ENCODE measurements around the gene HS3ST4. TPM values are rescaled to one million over a fixed set of nuclear protein-coding genes. Genes with fewer than 3 reads are reported as not detected.

The HS3ST4 gene
- polyA plus RNA-seq, 3 donors from 2014 or later, result not detected

DNA sequence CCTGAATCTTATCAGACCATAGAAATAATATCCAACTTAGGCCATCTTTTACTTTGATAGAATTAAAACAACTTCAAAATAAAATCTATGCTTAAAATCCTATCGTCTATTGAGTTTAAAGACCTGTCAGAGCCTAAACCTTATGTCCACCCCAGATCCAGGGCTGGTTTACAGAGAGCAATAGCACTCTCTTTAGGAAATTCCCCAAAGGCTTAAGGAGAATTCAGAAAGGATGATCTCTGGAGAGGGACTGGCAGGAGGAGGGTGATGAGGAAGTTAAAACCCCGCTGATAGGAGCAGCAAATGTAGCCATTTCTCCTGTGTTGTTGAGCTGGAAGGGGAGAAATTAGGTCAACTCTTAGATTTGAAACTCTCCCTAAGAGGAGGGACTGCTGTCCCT lies 175.3 kb downstream of the HS3ST4 start:
- Mint-ChIP-seq H3K4me1 (no peaks in the 10 kb centered on the region), H3K36me3 (no peaks in the 10 kb centered on the region), H3K4me3 (no peak overlapping the region), H3K27ac (no peak overlapping the region), H3K27me3 (ENCODE audit: low read depth in 3 of 3) (peaks cover 0 to 14% (median 5%) of the 10 kb centered on the region in 3 donors), H3K9me3 (no peaks in the 10 kb centered on the region)
- DNase-seq, result no peak

DNA sequence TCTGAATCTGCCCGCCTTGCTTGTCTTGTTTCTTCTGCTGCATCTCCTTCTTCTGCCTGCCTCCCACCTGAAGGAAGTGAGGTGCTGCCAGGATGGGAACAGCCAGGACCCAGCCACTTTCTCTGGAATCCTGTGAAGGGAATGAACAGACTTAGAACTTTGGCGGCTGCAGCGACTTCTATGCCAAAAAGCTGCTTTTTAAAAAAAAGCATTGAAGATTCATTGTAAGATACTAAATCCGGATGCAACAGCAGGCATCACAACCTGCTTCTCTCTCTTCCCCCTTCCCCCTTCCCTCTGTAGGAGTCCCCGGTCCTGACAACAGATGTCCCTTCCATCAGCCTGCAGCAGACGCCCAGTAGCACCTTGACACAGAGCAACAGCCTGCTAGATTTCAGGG lies 176.3 kb downstream of the HS3ST4 start:
- H3K4me3 Mint-ChIP-seq, result no peak overlapping the region
- no peak for DNase-seq
- no peaks in the 10 kb centered on the region for H3K4me1 Mint-ChIP-seq
- H3K36me3 Mint-ChIP-seq, result no peaks in the 10 kb centered on the region
- no peak overlapping the region for H3K27ac Mint-ChIP-seq
- H3K9me3 Mint-ChIP-seq, result peaks cover 0 to 2% (median 0%) of the 10 kb centered on the region in 6 donors
- H3K27me3 Mint-ChIP-seq (ENCODE audit: low read depth in 3 of 3), result peaks cover 0 to 18% (median 2%) of the 10 kb centered on the region in 3 donors

DNA sequence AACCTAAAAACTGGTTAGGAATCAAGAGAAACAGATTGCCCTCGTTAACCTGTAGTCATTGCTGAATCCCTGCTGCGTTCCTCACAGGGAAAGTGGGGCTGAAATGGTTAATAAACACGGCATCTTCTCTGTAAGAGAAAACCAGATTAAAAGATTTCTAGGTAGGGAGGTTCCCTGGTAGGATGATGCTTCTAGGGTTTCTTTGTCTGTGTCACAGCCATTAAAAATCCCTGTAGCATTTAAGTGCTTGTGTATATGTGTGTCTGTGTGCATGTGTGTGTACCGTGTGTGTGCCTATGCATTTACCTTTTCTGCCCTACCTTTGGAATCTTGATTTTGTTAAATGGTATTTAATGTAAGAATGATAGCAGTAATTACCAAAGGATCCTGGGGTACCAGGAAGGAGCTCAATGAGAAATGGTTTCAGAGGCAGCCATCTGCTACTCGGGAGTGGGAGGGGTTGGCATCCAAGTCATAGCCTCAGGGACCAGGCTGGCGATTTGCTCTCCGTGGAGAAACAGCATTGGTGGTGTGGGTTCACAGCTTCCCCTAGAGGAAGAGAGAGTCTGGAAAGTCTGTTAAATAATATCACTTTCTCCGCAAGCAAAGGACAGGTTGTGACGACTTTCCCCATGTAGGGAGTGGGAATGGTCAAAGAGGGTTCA lies 177.1 kb downstream of the HS3ST4 start:
- Mint-ChIP-seq H3K27me3 (ENCODE audit: low read depth in 3 of 3) (peaks cover 0 to 15% (median 3%) of the 10 kb centered on the region in 3 donors), H3K9me3 (peaks cover 0 to 2% (median 0%) of the 10 kb centered on the region in 6 donors), H3K4me1 (no peaks in the 10 kb centered on the region), H3K27ac (no peak overlapping the region), H3K36me3 (peaks cover 0 to 4% (median 0%) of the 10 kb centered on the region in 3 donors), H3K4me3 (no peak overlapping the region)
- no peak for DNase-seq

DNA sequence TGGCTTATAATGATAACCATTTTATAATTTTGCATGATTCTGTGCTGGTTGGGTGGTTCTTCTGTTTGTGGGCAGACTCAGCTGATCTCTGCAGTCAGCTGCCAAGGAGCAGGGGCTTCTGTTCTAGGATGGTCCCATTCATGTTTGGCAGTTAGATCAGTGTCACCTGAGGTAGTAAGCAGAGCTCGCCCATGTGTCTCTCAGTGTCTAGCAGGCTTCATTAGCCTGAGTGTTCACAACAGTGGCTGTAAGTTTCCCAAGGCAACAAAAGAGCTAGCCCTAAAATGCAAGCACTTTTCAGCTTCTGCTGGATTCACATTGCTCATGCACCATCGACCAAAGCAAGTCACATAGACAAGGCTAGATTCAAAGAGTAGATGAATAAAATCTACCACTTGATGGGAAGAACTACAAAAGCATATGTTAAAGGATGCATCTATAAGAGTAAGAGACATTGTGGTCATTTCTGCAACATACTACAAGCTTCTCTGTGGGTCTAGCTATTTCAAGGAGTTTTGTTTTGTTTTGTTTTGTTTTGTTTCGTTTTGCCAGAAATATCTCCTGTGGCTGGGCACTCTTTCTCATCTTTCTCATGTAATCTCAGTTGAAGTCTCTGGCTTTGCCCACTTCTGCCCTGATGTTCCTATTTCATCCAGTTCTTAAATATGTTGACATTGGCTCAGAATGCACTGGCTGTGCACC lies 180.8 kb downstream of the HS3ST4 start:
- no peak overlapping the region for H3K27ac Mint-ChIP-seq
- no peak overlapping the region for H3K4me3 Mint-ChIP-seq
- peaks cover 0 to 2% (median 0%) of the 10 kb centered on the region in 6 donors for H3K9me3 Mint-ChIP-seq
- peaks cover 1 to 11% (median 5%) of the 10 kb centered on the region in 3 donors for H3K27me3 Mint-ChIP-seq (ENCODE audit: low read depth in 3 of 3)
- DNase-seq, result no peak
- peaks cover 0 to 4% (median 0%) of the 10 kb centered on the region in 3 donors for H3K36me3 Mint-ChIP-seq
- H3K4me1 Mint-ChIP-seq, result no peaks in the 10 kb centered on the region

DNA sequence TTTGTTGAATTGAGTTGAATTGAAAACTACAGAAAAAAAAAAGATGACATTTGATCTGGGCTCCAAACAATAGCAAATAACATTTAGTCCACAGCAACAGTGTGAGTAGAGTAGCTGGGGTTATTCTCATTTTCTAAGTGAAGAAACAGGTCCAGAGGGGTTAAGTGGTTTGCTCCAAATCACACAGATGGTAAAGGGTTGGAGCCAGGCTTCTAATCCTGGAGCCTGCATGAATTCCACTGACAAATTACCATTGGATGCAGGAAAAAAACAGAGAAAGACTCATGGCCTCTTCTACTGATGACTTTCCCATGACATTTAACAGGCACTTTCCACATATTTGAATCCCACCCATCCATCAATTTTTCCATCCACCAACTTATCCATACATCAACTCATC lies 182.4 kb downstream of the HS3ST4 start:
- Mint-ChIP-seq H3K4me1 (no peaks in the 10 kb centered on the region), H3K4me3 (no peak overlapping the region), H3K27ac (no peak overlapping the region), H3K27me3 (ENCODE audit: low read depth in 3 of 3) (peaks cover 1 to 13% (median 3%) of the 10 kb centered on the region in 3 donors), H3K36me3 (peaks cover 0 to 4% (median 0%) of the 10 kb centered on the region in 3 donors), H3K9me3 (peaks cover 0 to 2% (median under 1%) of the 10 kb centered on the region in 6 donors)
- no peak for DNase-seq

DNA sequence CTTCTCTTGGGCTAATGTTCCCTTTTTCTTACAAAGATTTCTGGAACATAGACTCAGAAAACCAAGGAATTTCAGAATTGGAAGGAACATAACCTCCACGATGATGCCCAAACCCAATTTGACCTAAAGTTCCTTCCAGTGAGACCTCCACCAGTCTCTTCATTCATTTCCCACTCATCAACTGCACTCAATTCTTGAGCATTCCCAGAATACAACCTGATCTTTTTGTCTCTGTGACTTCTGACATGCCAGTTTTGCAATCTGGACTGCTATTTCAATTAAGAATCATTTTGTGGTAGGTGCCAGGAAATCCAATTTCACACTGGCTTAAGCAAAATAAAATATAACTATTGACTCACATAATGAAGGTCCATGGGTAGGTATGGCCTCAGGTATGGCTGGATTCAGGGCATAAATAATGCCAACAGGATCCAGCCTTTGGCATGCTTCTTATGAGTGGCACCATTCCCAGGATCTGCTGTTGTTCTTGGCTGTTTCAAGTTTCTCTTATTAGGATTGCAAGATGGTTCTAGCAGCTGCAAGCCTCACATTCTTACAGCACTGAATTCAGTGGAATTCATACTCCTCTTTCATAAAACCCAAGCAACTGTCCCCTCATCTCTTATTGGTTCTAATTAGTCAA lies 184.3 kb downstream of the HS3ST4 start:
- H3K9me3 Mint-ChIP-seq, result peaks cover 0 to 2% (median under 1%) of the 10 kb centered on the region in 6 donors
- H3K4me3 Mint-ChIP-seq, result no peak overlapping the region
- H3K27ac Mint-ChIP-seq, result no peak overlapping the region
- no peak for DNase-seq
- H3K36me3 Mint-ChIP-seq, result peaks cover 0 to 4% (median 0%) of the 10 kb centered on the region in 3 donors
- H3K4me1 Mint-ChIP-seq, result no peaks in the 10 kb centered on the region
- H3K27me3 Mint-ChIP-seq (ENCODE audit: low read depth in 3 of 3), result peaks cover 1 to 10% (median 3%) of the 10 kb centered on the region in 3 donors

DNA sequence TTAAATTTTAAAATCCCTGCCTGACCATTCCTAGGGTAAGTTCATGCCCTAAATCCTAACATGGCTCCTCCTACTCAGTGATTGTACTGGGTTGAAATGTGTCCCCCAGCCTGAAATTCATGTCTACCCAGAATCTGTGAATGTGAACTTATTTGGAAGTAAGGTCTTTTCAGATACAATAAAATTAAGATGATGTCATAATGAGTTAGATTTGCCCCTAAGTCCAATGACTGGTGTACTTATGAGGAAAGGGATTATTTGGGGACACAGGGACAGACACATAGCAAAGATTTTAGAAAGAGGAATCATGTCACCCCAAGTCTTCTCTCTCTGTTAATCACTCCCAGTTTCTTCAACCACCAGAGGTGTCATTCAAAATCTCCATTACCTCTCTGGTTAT lies 185.3 kb downstream of the HS3ST4 start:
- peaks cover 1 to 10% (median 3%) of the 10 kb centered on the region in 3 donors for H3K27me3 Mint-ChIP-seq (ENCODE audit: low read depth in 3 of 3)
- H3K36me3 Mint-ChIP-seq, result peaks cover 0 to 4% (median 0%) of the 10 kb centered on the region in 3 donors
- DNase-seq, result no peak
- H3K27ac Mint-ChIP-seq, result no peak overlapping the region
- H3K4me3 Mint-ChIP-seq, result no peak overlapping the region
- H3K9me3 Mint-ChIP-seq, result peaks cover 0 to 2% (median under 1%) of the 10 kb centered on the region in 6 donors
- H3K4me1 Mint-ChIP-seq, result no peaks in the 10 kb centered on the region

DNA sequence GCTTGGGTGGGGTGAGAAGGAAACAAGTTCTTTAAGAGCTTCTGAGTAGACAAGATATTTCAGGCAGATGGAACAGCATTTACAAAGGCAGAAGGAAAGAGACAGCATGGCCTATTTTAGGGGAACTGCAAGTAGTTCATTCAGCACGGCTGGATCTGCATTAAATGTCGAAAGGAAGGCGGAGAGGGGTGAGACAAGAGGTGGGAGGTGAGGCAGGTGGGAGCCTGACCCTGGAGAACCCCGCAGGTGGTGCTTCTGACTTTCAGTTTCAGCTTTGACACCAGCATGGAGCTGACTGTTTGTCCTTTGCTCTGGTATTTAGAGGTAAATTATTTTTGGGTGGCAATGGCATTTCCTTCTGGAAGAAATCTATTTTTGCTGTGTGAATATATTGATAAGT lies 194.8 kb downstream of the HS3ST4 start:
- Mint-ChIP-seq H3K27ac (no peak overlapping the region), H3K4me1 (no peaks in the 10 kb centered on the region), H3K4me3 (no peak overlapping the region), H3K36me3 (no peaks in the 10 kb centered on the region), H3K9me3 (no peaks in the 10 kb centered on the region), H3K27me3 (ENCODE audit: low read depth in 3 of 3) (peaks cover 0 to 5% (median 5%) of the 10 kb centered on the region in 3 donors)
- DNase-seq, result no peak

DNA sequence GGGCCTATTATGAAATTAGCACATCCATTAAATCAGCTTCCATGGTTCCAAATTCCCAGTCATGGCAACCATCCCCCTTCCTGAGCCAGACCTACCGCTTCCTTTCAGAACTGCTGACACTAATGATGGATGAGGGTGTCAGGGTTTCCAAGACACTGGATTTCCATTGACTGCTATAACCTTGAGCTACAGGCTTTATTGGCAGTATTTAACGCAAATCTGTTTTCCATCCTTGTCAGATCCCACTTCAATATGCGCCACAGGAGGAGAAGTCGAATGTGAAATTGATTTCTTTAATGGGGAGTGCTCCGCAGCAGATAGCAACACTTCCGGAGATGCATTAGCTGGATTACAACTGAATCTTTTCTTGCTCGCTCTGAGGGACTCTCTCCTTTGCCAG lies 197.1 kb downstream of the HS3ST4 start:
- no peaks in the 10 kb centered on the region for H3K9me3 Mint-ChIP-seq
- no peak for DNase-seq
- H3K27me3 Mint-ChIP-seq (ENCODE audit: low read depth in 3 of 3), result peaks cover 0 to 5% (median 5%) of the 10 kb centered on the region in 3 donors
- no peaks in the 10 kb centered on the region for H3K4me1 Mint-ChIP-seq
- no peaks in the 10 kb centered on the region for H3K36me3 Mint-ChIP-seq
- no peak overlapping the region for H3K27ac Mint-ChIP-seq
- no peak overlapping the region for H3K4me3 Mint-ChIP-seq

DNA sequence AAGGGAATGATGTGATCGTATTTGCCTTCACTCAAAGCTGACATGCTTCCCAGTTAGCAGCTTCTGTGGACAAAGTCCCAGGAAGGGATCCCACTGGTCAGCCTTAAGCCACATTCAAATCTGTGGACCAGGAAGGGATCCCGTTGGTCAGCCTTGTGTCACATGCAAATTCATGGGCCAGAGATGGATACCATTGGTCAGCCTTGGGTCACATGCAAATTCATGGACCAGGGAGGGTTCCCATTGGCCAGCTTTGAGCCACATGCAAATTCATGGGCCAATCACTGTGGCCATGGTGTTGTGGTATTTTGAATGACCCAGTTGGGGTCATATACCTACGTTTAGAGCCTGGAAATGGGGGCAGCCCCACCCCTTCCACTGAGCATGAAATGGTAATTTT lies 201.6 kb downstream of the HS3ST4 start:
- peaks cover 1 to 9% (median 2%) of the 10 kb centered on the region in 3 donors for H3K27me3 Mint-ChIP-seq (ENCODE audit: low read depth in 3 of 3)
- no peak overlapping the region for H3K4me3 Mint-ChIP-seq
- H3K27ac Mint-ChIP-seq, result no peak overlapping the region
- DNase-seq, result no peak
- no peaks in the 10 kb centered on the region for H3K4me1 Mint-ChIP-seq
- H3K36me3 Mint-ChIP-seq, result no peaks in the 10 kb centered on the region
- H3K9me3 Mint-ChIP-seq, result peaks cover 0 to 6% (median 0%) of the 10 kb centered on the region in 6 donors

DNA sequence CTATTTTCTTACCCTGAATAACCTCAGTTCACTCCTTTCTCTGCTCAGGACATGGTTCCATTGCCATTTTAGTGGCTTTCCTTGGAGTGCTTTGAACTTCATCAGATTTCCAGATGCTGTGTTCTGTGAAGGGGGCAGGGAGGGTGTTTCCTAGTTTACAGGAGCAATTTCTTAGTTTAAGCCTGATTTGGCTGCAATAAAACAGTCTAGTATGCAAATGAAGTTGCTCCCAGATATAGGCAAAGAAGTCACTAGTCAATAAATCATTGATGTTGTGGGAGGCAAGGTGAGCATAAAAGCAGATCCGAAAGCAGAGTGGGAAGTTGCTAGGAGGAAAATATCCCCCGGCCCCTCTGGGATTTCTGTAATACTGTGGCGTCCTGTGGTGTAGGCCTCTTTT lies 202.3 kb downstream of the HS3ST4 start:
- no peak for DNase-seq
- no peaks in the 10 kb centered on the region for H3K36me3 Mint-ChIP-seq
- peaks cover 0 to 6% (median 0%) of the 10 kb centered on the region in 6 donors for H3K9me3 Mint-ChIP-seq
- H3K27me3 Mint-ChIP-seq (ENCODE audit: low read depth in 3 of 3), result peaks cover 1 to 9% (median 2%) of the 10 kb centered on the region in 3 donors
- no peak overlapping the region for H3K27ac Mint-ChIP-seq
- H3K4me3 Mint-ChIP-seq, result no peak overlapping the region
- no peaks in the 10 kb centered on the region for H3K4me1 Mint-ChIP-seq

DNA sequence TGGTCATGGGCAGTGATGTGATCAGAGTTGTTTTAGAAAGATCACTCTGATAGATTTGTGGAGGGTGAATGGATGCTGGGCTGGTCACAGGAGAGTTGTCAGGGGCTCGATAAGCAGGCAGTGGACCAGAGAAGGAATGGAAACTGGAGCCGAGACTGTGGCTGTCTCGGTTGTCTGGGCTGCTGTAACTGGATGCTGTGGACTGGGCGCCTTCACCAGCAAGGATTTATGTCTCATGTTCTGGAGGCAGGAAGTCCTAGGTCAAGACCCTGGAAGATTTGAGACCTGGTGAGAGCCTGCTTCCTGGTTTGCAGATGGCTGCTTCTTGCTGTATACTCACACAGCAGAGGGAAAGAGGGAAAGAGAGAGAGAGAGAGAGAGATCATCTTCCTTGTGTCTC lies 203.6 kb downstream of the HS3ST4 start:
- Mint-ChIP-seq H3K4me1 (no peaks in the 10 kb centered on the region), H3K27ac (no peak overlapping the region), H3K36me3 (no peaks in the 10 kb centered on the region), H3K4me3 (no peak overlapping the region), H3K27me3 (ENCODE audit: low read depth in 3 of 3) (peaks cover 1 to 9% (median 2%) of the 10 kb centered on the region in 3 donors), H3K9me3 (peaks cover 0 to 6% (median 0%) of the 10 kb centered on the region in 6 donors)
- DNase-seq, result no peak

DNA sequence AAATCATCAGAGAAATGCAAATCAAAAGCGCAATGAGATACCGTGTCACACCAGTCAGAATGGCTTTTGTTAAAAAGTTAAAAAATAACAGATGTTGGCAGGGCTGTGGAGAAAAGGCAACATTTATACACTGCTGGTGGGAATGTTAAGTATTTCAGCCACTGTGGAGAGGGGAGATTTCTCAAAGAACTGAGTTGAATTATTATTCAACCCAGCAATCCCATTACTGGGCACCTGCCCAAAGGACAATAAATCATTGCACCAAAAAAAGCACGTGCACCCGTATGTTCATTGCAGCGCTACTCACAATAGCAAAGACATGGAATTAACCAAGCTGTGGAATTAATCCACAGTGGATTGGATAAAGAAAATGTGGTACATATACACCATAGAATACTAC lies 204.7 kb downstream of the HS3ST4 start:
- Mint-ChIP-seq H3K9me3 (peaks cover 0 to 6% (median 0%) of the 10 kb centered on the region in 6 donors), H3K27me3 (ENCODE audit: low read depth in 3 of 3) (peaks cover 1 to 4% (median 3%) of the 10 kb centered on the region in 3 donors), H3K27ac (no peak overlapping the region), H3K4me1 (no peaks in the 10 kb centered on the region), H3K36me3 (no peaks in the 10 kb centered on the region), H3K4me3 (no peak overlapping the region)
- DNase-seq, result no peak

DNA sequence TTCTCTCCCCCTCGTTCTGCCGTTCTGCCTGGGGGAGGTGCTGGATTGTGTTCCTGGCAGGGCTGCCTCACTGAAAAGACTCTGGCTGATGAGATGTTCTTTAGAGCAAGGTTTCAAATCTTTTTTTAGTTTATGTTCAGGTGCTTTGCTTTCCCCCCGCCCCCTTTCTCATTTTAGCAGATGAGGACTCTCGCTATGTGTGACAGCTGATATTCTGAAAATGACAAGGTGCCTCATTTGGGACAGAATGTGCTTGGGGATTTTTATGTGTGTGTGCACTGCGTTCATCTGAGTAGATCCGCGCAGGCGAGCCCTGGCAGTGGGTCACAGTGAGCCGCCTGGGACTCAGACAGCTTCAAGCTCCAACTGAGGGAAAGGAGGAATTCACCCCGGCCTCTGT lies 205.9 kb downstream of the HS3ST4 start:
- peaks cover 0 to 5% (median 4%) of the 10 kb centered on the region in 3 donors for H3K27me3 Mint-ChIP-seq (ENCODE audit: low read depth in 3 of 3)
- peaks cover 0 to 6% (median 0%) of the 10 kb centered on the region in 6 donors for H3K9me3 Mint-ChIP-seq
- no peaks in the 10 kb centered on the region for H3K36me3 Mint-ChIP-seq
- H3K4me3 Mint-ChIP-seq, result no peak overlapping the region
- no peak overlapping the region for H3K27ac Mint-ChIP-seq
- H3K4me1 Mint-ChIP-seq, result no peaks in the 10 kb centered on the region
- no peak for DNase-seq
